ENCODE measurements around the gene BAK1. TPM values are rescaled to one million over a fixed set of nuclear protein-coding genes. Genes with fewer than 3 reads are reported as not detected.

Gene BAK1
- polyA plus RNA-seq, 3 donors = 27.8 to 41.5 (median 34.0) TPM

DNA sequence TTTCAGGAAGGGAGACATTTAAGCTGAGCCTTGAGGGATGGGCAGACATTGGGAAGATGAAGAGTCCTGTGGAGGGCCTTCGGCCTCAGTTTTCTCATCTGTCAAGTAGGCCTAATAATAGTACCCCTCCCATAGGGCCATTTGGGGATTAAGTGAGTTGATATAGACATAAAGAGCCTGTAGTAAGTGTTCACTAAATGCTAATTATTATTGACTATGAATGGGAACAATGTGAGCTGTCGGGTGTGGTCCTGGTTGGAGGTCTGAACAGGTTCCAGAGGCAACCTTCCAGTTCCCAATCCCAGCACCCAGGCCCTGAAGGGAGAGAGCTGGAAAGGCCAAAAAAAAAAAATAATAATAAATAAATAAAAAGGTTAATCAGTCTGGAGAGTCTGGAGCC is 26.6 kb upstream of the BAK1 start:
- TF ChIP-seq, protein P1, sequence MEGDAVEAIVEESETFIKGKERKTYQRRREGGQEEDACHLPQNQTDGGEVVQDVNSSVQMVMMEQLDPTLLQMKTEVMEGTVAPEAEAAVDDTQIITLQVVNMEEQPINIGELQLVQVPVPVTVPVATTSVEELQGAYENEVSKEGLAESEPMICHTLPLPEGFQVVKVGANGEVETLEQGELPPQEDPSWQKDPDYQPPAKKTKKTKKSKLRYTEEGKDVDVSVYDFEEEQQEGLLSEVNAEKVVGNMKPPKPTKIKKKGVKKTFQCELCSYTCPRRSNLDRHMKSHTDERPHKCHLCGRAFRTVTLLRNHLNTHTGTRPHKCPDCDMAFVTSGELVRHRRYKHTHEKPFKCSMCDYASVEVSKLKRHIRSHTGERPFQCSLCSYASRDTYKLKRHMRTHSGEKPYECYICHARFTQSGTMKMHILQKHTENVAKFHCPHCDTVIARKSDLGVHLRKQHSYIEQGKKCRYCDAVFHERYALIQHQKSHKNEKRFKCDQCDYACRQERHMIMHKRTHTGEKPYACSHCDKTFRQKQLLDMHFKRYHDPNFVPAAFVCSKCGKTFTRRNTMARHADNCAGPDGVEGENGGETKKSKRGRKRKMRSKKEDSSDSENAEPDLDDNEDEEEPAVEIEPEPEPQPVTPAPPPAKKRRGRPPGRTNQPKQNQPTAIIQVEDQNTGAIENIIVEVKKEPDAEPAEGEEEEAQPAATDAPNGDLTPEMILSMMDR (IDR thresholded peaks at IDR 0.05) = no peak
- H2AFZ ChIP-seq (ENCODE audit: insufficient read depth, low read depth, low read length, poor library complexity, severe bottlenecking) = no peak overlapping the region
- H3K4me2 ChIP-seq (replicated peaks; ENCODE audit: extremely low read depth, low read length, poor library complexity, severe bottlenecking) = no peak overlapping the region
- no peaks in the 10 kb centered on the region for H4K20me1 ChIP-seq (ENCODE audit: insufficient read depth, low read length)
- H3K27ac Mint-ChIP-seq = no peak overlapping the region
- H3K4me1 ChIP-seq (ENCODE audit: control insufficient read depth in 1 of 2, insufficient read depth in 2 of 2, low read length in 2 of 2) = peaks cover 13% of the 10 kb centered on the region in 2 donors
- H3K9ac ChIP-seq (ENCODE audit: insufficient read depth, low read length, poor library complexity, severe bottlenecking) = no peak overlapping the region
- no peak overlapping the region for H3K4me3 ChIP-seq (replicated peaks in 1 of 3; ENCODE audit: low read depth in 2 of 3, low read length in 3 of 3)
- peaks cover 0 to 6% (median 0%) of the 10 kb centered on the region in 7 donors for H3K9me3 Mint-ChIP-seq
- H3K27me3 ChIP-seq (ENCODE audit: control insufficient read depth in 2 of 2, insufficient read depth in 2 of 2, low read length in 2 of 2) = no peaks in the 10 kb centered on the region
- no peaks in the 10 kb centered on the region for H3K36me3 ChIP-seq (replicated peaks in 1 of 2; ENCODE audit: control insufficient read depth in 1 of 2, insufficient read depth in 2 of 2, low read length in 2 of 2)
- no peak overlapping the region for H3K4me3 Mint-ChIP-seq
- no peaks in the 10 kb centered on the region for H3K36me3 Mint-ChIP-seq
- no peak overlapping the region for H3K27ac ChIP-seq (ENCODE audit: low read depth in 1 of 2, low read length in 2 of 2)
- DNase-seq = no peak
- intact Hi-C loops (cut with micrococcal nuclease) = no loop called here
- peaks cover 0 to 10% (median 1%) of the 10 kb centered on the region in 3 donors for H3K27me3 Mint-ChIP-seq (ENCODE audit: low read depth in 3 of 3)
- H3K9me3 ChIP-seq (replicated peaks in 1 of 2; ENCODE audit: control insufficient read depth in 1 of 2, insufficient read depth in 1 of 2, low read length in 2 of 2) = no peaks in the 10 kb centered on the region
- no peaks in the 10 kb centered on the region for H3K79me2 ChIP-seq (ENCODE audit: insufficient read depth, low read length)
- H3K4me1 Mint-ChIP-seq = peaks cover 8% of the 10 kb centered on the region
- WGBS (ENCODE audit: insufficient coverage) = no CpG with 5 or more reads among the region's 2 CpGs

DNA sequence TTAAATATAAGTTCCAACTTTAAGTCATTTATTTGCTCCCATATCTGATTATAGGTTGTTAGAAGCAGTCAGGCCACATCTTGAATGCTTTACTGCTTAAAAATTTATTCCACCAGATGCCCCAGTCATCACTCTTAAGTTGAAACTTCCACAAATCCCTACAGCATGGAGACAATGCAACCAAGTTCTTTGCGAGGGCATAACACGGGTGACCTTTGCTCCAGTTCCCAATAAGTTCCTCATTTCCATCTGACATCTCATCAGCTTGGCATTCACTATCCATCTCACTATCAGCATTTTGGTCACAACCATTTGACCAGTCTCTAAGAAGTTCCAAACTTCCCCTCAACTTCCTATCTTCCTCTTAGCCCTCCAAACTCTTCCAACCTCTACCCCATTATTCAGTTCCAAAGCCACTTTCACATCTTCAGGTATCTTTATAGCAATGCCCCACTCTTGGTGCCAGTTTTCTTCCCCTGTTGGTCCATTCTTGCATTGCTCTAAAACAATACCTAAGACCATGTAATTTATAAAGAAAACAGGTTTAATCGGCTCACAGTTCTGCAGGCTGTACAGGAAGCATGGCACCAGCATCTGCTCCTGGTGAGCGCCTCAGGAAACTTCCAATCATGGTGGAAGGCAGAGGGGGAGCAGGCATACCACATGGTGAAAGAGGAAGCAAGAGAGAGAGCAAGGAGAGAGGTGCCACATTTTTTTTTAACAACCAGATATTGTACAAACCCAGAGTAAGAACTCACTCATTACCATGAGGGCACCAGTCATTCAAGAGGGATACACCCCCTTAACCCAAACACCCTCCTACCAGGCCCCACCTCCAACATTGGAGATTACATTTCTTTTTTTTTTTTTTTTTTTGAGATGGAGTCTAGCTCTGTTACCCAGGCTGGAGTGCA is 25.1 kb upstream of the BAK1 start:
- H3K27ac ChIP-seq (ENCODE audit: low read depth in 1 of 2, low read length in 2 of 2) = no peak overlapping the region
- no peak overlapping the region for H3K4me2 ChIP-seq (replicated peaks; ENCODE audit: extremely low read depth, low read length, poor library complexity, severe bottlenecking)
- H3K36me3 ChIP-seq (replicated peaks in 1 of 2; ENCODE audit: control insufficient read depth in 1 of 2, insufficient read depth in 2 of 2, low read length in 2 of 2) = no peaks in the 10 kb centered on the region
- H3K9me3 ChIP-seq (replicated peaks in 1 of 2; ENCODE audit: control insufficient read depth in 1 of 2, insufficient read depth in 1 of 2, low read length in 2 of 2) = no peaks in the 10 kb centered on the region
- no peaks in the 10 kb centered on the region for H4K20me1 ChIP-seq (ENCODE audit: insufficient read depth, low read length)
- Mint-ChIP-seq H3K9me3 (peaks cover 0 to 6% (median 0%) of the 10 kb centered on the region in 7 donors), H3K4me1 (peaks cover 8% of the 10 kb centered on the region), H3K27me3 (ENCODE audit: low read depth in 3 of 3) (peaks cover 1 to 10% (median 2%) of the 10 kb centered on the region in 3 donors), H3K4me3 (no peak overlapping the region), H3K36me3 (no peaks in the 10 kb centered on the region), H3K27ac (peak overlapping the region in 1 of 7 donors; percentile 36)
- no peak overlapping the region for H3K4me3 ChIP-seq (replicated peaks in 1 of 3; ENCODE audit: low read depth in 2 of 3, low read length in 3 of 3)
- 26% methylated on average over 2 of the region's 4 CpGs for WGBS (ENCODE audit: insufficient coverage)
- peak in 2 of 3 donors; percentile 11 to 35 for DNase-seq
- H3K27me3 ChIP-seq (ENCODE audit: control insufficient read depth in 2 of 2, insufficient read depth in 2 of 2, low read length in 2 of 2) = no peaks in the 10 kb centered on the region
- H2AFZ ChIP-seq (ENCODE audit: insufficient read depth, low read depth, low read length, poor library complexity, severe bottlenecking) = no peak overlapping the region
- no peak overlapping the region for H3K9ac ChIP-seq (ENCODE audit: insufficient read depth, low read length, poor library complexity, severe bottlenecking)
- intact Hi-C loops (cut with micrococcal nuclease) = no loop called here
- peaks cover 13% of the 10 kb centered on the region in 2 donors for H3K4me1 ChIP-seq (ENCODE audit: control insufficient read depth in 1 of 2, insufficient read depth in 2 of 2, low read length in 2 of 2)
- no peaks in the 10 kb centered on the region for H3K79me2 ChIP-seq (ENCODE audit: insufficient read depth, low read length)
- TF ChIP-seq, protein P1 (IDR thresholded peaks at IDR 0.05) = no peak
